WI38 (cell line): Measurements from ENCODE around the gene CFAP141.

Experiments
- H3K4me3 ChIP-seq: 2 replicates; pipeline ENCODE4 v1.5.1; 2011; ENCODE audit warnings: low read depth, mild to moderate bottlenecking, control low read depth, low read length
- TF ChIP-seq, protein P1 (sequence below): IDR thresholded peaks from 2 replicates; pipeline ENCODE4 v1.5.1; 2012; ENCODE audit warnings: low read depth, mild to moderate bottlenecking, control low read depth, low read length

CFAP141 gene

DNA sequence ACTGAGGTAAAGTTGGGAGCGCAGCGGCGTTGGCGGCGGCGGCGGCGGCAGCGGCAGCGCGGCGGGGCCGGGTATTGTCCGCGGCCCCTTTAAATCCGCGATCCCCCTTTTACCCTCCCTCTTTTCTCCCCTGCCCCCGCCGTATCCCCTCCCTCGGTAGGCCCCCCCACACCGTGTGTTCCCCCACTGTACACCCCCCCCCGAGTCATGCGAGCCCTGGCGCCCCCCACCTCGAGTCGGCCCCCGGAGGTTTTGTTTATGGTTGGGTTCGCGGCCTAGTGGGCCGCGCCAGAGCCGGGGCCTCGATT lies 14.8 kb upstream of the CFAP141 start:
- TF ChIP-seq, protein P1, sequence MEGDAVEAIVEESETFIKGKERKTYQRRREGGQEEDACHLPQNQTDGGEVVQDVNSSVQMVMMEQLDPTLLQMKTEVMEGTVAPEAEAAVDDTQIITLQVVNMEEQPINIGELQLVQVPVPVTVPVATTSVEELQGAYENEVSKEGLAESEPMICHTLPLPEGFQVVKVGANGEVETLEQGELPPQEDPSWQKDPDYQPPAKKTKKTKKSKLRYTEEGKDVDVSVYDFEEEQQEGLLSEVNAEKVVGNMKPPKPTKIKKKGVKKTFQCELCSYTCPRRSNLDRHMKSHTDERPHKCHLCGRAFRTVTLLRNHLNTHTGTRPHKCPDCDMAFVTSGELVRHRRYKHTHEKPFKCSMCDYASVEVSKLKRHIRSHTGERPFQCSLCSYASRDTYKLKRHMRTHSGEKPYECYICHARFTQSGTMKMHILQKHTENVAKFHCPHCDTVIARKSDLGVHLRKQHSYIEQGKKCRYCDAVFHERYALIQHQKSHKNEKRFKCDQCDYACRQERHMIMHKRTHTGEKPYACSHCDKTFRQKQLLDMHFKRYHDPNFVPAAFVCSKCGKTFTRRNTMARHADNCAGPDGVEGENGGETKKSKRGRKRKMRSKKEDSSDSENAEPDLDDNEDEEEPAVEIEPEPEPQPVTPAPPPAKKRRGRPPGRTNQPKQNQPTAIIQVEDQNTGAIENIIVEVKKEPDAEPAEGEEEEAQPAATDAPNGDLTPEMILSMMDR: no peak
- H3K4me3 ChIP-seq: peak overlapping the region; percentile 80

DNA sequence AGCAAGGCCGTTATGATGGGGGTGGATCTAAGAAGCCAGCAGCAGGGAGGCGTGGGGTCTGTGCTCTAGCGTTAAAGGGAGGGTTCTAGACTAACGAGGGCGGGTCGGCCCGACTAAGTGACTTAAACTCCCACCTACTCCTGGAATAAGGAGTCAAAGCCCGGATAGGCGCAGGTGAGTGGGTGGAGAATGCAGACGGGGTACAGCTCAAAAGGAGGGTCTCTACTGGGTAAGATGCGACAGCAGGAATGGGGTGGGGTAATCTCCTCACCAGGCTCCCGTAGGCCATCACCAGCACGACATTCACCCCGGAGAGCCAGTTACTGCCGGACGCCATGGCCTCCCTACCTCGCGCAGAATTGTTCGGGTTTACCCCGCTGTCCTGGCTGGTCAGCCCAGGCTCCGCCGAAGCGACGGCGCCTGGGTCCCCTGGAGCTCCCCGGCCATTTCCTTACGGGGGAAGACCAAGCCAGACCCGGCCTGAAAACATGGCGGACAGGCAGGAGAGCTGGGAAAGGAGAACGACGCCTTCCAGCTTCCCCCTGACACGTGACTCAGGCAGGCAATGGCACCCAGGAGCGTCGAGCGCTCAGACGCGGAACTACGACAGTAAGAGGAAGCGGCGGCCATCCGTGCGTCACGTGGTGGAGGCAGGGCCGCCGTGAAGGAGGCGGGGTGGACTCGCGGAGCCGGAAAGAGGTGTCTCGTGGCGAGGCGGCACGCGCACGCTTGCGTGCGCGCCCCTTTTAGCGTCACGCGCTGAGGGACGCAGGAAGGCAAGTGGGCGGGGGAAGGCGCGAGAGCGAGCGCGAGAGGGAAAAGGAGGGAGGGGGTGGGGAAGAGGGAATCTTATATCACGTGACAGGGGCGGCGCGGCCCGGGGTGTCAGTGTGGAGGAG lies 14.2 kb upstream of the CFAP141 start, which contains the start of gene UBAP2L:
UBAP2L (plus strand) TSS at position 885 of the 899 bp plus-strand sequence. CDS start 4,169 bp downstream, outside the sequence.
- H3K4me3 ChIP-seq: peak within 1 kb of the TSS; percentile 94
- TF ChIP-seq, protein P1: no peak

DNA sequence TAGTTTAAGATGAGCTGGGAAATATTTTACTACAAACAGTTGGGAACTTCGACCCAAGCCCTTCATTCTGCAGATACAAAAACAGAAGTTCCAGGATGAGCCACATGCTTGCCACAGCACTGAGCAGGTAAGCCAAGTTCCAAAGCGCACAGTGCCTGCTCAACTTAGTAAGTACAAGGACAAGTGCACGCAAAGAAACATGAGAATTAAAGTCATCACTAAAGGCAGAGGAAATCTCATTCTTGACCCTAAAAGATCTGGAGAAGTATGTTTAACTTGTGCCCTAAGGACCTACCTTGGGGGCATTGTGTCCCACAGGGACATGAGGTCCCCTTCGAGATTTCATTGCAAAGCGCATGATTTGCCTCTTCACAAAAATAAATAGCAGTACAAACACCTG lies 13.4 kb upstream of the CFAP141 start:
- TF ChIP-seq, protein P1: no peak

DNA sequence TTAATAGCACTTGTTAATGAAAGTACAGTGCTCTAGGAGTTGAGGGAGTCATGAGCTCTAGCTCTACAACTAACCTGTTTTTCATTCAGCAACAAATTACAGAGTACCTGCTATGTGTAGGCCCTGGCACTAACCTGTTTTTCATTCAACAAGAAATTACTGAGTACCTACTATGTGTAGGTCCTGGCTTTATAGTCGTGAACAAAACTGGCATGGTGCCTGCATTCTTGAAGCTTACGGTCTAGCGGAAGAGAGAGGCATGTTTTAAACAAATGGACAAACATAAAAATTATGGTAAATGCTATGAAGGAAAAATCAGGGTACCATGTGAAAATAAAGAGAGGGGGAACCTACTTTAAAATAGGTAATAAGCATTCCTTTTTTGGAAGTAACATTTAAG lies 12.4 kb upstream of the CFAP141 start:
- H3K4me3 ChIP-seq: no peak overlapping the region; the same call in 1 of the 2 replicates
- TF ChIP-seq, protein P1: no peak

More for the DNA sequence above, 13.4 kb upstream of the CFAP141 start:
- H3K4me3 ChIP-seq: peak overlapping the region; percentile 94

DNA sequence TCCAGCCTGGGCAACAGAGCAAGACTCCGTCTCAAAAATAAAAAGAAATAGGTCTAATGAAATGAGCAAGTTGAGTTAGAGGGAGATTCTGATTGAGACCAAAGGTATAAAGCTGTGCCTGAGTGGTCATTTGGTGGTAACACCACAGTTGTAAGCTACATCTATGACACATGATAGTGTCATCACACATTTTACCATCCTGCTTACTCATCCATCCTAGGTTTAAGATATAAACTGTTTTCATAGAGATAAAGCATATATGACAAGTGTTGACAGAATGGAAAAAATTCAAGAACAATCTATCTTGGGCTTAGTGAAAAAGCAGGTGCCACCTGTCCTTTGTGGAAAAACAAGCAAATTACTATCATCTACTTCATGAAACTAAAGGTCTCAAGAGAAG lies 7.1 kb upstream of the CFAP141 start:
- no peak overlapping the region for H3K4me3 ChIP-seq
- TF ChIP-seq, protein P1: no peak

DNA sequence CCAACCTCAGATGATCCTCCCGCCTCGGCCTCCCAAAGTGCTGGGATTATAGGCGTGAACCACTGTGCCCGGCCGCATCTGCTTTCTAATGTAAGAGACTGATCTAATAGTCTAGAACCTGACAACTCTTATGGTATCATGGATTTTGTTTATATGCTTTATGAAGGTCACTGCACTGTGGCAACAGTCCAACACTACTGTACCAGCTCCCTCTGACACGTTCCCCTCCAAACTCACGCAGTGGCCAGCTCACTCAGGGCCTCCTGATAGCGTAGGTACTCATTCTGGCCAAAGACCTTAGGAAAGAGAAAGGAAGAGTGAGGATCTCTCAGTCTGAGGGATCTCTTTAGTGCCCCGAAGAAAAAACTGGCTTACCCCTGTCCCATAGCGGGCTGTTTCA lies 6.0 kb upstream of the CFAP141 start:
- H3K4me3 ChIP-seq: no peak overlapping the region
- TF ChIP-seq, protein P1: no peak

DNA sequence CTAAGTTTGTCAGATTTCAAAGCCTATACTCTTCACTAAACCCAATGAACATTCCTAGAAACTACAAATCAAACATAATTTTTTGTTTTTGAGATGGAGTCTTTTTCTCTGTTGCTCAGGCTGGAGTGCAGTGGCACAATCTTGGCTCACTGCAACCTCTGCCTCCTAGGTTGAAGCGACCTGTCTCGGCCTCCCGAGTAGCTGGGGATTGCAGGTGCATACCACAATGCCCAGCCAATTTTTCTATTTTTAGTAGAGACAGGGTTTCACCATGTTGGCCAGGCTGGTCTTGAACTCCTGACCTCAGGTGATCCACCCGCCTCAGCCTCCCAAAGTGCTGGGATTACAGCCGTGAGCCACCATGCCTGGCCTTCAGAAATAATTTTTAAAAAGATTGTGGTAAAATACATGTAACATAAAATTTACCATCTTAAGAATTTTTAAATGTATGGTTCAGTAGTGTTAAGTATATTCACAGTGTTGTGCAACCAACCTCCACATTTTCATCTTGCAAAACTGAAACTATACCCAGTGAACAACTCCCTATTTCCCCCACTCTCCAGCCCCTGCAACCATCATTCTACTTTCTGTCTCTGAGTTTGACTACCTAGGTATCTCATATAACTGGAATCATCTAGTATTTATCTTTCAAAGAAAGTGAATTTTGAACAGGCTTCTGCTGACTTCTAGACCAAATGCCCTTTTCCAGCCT lies 2.7 kb upstream of the CFAP141 start:
- no peak overlapping the region for H3K4me3 ChIP-seq
- TF ChIP-seq, protein P1: no peak
